Activated CD4-positive, alpha-beta T cell treated with anti-CD3 and anti-CD28 coated beads, Interleukin-10, Interleukin-2, amounts not matched to agents 100 ng/mL and 50 ng/mL, durations not matched to agents 16 hours and 8 hours (primary cell): ENCODE results near the gene ZNF407.
A peak's percentile ranks its signal among the peaks of the same experiment; 100 is the strongest.

Experiments
- DNase-seq: peaks from one replicate; pipeline ENCODE4 v3.0.0-alpha.2; 2020

Gene ZNF407

DNA sequence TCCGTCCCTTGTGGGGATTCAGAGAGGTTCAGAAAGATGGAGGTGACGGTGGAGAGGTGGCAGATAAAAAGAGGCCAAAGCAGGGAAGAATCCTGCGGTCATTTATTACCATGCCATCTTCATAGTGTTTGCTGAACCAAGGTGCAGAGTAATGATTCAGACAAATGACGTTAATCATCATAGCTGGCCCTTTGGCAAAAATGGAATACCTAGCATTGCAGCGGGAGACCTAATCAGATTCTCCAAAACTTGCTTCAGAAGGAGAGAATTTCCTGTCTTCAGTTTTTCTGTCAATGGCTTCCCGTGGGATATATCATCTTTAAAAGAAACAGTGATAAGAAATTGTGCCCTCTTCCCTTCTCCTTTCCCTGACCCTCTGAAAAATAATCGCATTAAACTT is 435.8 kb downstream of the ZNF407 start:
- no peak for DNase-seq

DNA sequence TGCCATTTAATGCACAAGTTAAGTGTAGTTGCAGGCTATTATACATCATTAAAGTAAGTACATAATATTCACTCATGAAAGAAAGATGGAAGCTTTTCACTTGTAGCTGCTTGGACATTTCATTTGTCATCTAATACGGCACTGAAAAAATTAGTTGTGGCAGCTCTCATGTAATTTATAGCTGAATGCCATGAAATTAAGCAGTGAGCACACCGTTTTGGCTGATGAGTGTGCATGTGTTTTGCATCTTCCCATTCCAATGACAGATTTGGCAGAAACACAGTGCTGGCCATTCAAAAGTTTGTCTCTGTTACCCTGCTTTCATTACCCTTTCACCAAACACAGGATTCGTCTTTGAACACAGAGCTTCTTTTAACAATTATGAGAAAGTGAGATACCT is 437.3 kb downstream of the ZNF407 start:
- no peak for DNase-seq

DNA sequence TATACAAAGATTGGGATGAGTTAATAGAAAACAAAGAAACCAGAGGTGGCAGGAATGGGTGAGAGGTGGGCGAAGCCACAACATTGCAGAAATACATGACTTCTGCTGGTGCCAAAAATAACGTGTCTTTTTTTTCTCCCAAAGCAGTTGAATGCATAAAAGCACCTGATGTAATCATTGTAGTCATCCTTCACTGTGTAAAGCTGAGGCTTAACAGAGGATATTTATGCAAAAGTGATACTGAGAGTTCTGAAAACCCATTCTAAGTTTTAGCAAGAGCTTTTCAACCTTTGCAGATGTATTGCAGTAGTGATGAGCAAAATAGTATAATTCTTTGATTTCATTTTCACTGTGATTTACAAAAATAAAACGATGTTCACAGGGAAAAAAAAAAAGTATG is 438.3 kb downstream of the ZNF407 start:
- DNase-seq: peak; percentile 31

DNA sequence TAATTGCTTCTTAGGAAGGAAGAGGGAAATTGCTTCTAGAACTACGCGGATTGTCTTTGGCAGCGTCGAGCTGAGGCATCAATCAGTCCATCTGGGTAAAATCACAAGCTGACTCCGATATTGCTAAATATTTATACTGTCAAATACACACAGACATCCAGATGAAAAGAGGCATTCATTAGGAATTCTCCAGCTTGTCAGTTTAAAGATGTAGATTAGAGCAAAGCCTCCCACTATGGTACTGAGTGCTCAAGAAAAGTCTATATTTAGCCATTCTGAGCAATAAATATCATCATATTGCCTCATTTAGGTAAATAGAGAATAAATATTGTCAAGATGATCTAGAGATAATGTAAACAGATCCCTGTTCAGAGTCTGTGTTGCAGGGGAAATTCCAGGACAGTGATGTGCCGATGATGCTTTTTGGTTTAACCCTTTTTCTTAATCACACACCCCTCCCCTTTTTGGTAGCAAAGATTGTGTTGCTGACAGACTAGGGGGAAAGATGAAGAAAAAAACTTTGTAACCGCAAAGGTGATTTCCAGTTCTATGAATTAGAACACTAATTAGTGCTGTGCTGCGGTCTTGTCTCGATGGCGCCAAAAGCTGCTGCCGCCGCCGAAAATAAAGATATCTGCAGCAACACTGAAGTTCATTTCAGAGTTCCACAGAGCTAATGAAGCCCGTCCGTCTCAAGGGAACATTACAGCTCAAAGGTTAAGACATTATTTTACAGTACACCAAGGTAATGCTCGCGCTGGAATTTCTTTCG is 439.4 kb downstream of the ZNF407 start:
- no peak for DNase-seq

- DNase-seq: no peak
Measured at GRCh38 chr18:75037689-75037955, 440.0 kb downstream of the ZNF407 start.

DNA sequence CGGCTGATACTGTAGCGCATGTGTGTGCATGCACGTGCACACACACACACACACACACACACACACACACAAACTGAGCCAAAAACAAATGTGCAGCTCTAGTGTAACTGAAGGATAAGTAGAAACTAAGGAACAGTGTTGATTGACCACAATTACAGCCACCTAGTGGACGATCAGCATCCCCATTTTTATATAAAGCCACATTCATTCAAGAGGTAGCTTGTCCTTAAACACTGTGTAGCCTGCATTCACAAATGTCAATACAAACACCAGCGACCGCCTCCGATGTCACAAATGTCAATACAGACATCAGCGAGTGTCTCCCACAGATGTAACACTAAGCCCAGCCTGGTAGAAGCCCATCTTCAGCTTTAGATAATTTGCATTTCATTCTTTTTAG is 443.9 kb downstream of the ZNF407 start:
- DNase-seq: no peak

GRCh38 chr18:75043478-75043877 is 445.8 kb downstream of the ZNF407 start:
- DNase-seq: no peak

DNA sequence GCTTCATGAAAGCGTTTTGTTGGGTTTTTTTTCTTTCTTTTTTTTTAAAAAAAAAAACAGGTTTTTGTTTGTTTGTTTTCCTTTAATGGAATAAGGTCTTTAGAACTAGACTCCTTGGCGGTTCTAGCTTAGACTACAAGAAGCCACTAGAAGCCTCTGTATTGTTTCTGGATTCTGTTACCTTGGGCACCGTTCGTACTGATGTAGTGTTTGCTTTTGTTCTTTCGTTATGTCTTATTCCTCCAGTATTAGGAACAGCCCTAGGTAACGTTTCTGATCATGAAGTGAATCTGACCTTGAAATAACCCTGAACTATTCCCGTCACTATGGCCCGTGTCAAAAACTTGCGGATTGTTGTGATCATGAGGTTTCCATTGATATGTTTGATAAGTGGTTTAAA is 446.6 kb downstream of the ZNF407 start:
- DNase-seq: no peak

DNA sequence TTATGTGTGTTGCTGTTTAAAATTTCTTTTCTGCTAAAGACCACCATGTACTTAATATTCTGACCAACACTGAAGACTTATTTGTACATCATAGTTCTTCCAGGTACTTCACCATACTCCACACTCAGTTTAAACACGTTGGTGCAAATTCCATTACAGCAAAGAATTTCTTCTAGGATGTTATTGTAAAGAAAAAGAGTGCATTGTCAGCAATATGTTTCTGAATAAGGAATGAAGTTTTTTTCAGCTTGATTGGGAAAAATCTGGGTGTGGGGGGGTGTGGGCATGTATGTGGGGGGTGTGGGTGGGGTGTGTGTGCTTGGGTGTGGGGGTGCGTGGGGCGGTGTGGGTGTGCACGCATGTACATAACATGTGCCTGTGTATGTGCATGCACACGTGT is 447.1 kb downstream of the ZNF407 start:
- no peak for DNase-seq

DNA sequence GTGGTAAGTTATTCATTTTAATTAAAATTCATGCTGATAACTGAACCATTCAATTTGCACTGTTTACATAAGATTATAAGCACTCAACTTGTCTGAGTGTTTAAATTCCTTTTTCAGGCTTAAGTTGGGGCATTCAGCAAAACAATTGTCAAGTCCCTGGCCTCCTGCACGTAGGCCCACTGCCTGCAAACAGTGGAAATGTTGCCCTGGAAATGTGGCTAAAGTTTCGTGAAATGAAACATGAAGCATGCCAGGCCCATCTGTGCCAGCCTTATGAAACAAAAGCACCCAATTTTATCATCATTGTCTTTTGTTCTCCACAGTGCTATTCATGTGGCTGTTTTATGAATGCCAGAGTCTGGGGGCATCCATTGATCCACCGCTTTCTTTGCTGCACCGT is 447.6 kb downstream of the ZNF407 start:
- DNase-seq: no peak

- DNase-seq: no peak
Measured at GRCh38 chr18:75047240-75047961, 449.7 kb downstream of the ZNF407 start.

DNA sequence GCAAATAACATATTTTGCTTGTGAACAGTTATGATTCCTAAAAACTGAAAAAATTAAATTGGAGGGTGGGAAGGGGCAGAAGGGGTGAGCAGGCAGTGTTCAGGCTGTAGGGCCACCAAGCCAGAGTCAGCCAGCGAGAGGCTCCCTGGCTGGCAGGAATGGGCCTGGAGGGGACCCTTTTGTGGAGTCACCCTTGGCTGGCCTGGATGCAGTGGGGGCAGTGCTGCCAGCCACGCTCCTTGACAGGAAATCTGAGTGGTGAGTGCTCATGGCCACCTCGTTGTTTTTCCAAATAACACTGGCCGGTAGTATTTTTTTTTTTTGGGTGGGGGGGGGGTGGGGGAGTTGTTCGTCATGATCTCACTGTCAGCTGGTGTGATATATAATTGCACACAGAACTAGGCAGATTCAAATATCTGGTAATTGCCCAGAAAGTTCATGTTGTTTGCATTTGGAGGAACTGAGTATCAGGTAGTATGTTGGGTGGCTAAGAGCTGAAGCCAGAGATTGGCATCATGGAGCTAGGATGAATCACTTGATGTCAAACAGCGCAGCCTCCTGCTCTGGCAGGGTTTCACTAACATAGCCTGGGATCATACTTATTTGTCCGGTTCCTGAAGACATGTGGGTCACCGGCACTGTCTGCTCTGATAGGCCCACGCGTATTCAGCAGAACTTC is 451.2 kb downstream of the ZNF407 start:
- no peak for DNase-seq

DNA sequence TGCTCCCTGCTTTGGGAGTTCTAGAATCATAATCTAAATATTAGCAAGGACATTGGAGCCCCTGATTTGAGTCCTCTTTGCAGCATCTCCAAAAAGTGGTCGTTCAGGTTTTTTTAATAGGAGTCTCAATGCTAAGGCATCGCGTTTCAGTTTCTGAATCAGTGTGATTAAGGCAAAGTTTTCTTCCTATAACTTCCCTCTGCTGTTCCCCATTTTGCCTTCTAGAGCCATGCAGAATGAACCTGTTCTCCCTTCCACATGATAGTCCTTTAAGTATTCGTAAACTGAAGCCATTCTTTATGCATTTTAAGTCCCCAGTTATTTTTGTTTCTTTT is 451.8 kb downstream of the ZNF407 start:
- DNase-seq: no peak

DNA sequence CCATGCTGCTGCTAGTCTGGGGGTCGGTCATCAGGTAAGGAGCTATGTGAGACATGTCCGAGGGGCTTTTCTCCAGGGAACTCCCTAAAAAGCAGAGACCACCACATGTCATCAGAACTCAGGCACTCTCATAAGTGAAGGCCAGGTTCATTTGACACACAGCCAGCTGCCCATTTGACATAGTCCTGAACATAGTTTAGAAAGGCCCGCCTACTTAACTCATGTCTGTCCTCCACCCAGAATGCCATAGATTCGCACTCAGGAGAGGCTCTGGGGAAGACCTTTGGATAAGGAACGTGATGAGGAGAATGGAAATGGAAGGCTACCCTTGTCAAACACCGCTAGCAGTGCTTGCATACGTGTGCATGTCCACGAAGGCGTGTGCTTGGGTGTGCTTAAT is 454.1 kb downstream of the ZNF407 start:
- DNase-seq: no peak

DNA sequence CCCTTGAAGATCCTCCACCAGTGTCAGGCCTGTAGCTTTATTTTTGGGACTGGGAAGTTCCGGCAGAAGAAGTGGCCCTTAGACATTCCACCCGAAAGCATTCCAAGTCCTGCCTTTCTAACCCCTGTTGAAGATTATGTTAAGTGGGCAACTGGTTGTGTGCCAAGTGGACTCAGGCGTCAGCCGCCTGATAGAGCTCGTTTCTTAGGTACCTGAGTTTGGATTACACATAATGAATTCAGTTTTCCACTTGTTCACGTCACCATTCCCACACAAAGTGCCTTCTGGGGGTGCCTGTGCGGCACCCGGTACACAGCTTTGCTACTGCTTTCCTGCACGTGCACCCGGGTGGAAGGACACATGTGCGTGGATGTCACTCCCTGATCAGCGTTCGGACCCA is 454.8 kb downstream of the ZNF407 start:
- no peak for DNase-seq

- DNase-seq: no peak
Measured at GRCh38 chr18:75053028-75053629, 455.5 kb downstream of the ZNF407 start.

GRCh38 chr18:75054046-75054445 is 456.4 kb downstream of the ZNF407 start:
- DNase-seq: no peak

- DNase-seq: no peak
Measured at GRCh38 chr18:75054611-75055010, 456.9 kb downstream of the ZNF407 start.

DNA sequence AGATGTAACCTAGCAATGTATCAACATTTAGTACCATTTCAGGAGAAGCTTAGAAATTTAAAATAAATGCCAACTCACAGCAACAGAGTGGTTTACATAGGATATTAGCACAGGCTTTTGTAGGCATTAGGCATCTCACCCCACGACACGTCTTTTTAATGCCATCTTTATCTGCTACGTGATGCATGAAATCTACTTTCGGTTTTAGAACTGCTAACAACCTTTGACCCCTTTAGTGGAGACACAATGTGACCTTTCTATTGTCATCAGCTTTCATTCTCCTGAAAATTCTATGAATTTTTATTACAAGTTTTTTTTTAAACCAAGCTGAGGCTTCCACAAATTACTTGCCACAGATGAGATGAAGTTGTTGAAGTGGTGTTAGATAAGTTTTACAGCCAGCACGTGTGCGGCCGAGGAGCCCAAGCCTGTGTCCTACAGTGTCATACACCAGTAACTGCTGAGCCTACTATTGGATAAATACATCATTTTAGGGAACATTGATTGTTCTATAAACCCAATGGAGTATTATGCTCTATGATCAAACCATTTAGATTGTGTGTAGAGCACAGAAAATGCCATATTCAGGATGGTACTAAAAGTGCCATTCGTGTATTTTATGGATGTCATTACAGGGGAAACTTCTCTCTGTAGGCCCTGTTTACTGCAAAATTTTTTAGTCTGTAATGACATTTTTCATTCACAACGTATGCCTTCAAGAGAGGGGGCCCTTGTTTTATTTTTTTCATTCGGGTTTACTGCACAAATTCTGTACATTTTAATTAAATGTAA is 459.7 kb downstream of the ZNF407 start:
- no peak for DNase-seq

- no peak for DNase-seq
Measured at GRCh38 chr18:75060185-75060584, 462.5 kb downstream of the ZNF407 start.

DNA sequence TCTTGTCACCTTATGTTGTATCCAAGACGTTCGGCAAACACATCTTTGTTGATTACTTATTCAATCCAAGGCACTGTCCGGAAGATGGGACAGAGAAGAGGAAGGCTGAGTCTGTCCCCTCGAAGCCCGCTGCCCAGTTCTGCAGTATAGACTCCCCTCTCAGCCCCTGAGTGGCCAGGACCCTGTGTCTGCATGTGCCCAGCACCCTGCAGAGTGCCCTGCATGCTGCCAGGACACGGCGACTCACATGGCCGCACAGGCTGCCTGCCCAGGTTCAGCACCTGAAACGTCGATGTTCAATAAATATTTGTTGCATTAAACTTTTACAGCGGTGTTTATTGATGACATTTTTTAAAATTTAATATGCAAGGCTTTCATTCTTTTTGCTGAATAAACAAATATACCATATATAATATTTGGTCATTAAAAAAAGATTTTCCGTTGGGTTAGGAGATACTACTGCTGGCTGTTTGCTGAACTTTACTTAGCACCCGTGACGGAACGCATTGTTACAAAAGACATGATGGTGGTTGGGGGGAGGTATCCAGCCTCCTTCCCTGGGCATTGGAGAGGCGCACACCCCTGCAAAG is 464.7 kb downstream of the ZNF407 start:
- DNase-seq: no peak

DNA sequence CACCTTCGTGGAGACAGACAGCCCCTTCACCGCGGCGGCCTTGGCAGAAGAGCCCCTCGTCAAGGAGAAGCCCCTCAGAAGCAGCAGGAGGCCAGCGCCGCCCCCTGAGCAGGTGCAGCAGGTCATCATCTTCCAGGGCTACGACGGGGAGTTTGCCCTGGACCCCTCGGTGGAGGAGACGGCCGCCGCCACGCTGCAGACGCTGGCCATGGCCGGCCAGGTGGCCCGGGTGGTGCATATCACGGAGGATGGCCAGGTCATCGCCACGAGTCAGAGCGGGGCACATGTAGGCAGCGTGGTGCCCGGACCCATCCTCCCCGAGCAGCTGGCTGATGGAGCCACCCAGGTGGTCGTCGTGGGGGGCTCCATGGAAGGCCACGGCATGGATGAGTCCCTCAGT is 465.5 kb downstream of the ZNF407 start:
- no peak for DNase-seq
